ENCODE data around the gene GMPPA. TPM values are rescaled to one million over a fixed set of nuclear protein-coding genes. Genes with fewer than 3 reads are reported as not detected.

The GMPPA gene
- total and polyA plus RNA-seq, 9 of the 15 experiments (the other 6 are each of a cell fraction or from before 2014, with no cell fraction given) = 7.0 to 101 (median 66.7) TPM

DNA sequence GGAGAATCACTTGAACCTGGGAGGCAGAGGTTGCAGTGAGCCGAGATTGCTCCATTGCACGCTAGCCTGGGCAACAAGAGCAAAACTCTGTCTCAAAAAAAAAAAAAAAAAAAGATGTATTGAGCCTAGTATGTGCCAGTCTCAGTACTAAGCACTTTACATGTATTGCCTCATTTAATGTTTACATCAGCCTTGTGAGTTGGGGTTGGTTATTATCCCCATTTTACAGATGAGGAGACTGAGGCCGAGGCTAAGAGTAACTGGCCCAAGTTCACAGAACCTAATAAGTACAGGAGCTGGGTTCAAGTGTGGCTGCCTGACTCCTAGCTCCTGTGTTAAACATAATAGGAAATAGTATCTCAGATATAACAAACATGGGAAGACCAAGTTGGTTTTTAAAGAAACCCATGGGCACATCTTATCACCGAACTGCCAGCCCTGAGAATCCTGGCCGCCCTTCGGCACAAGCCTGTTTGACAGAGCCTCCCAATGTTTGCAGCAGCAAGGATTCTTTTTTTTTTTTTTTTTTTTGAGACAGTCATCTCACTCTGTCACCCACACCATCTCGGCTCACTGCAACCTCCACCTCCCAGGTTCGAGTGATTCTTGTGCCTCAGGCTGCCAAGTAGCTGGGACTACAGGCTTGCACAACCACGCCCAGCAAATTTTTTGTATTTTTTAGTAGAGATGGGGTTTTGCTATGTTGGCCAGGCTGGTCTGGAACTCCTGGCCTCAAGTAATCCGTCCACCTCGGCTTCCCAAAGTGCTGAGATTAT lies 24.2 kb upstream of the GMPPA start (continued):
- no peak for TF ChIP-seq THRB (CRISPR knock-in tag; conservative IDR thresholded peaks at IDR 0.05)
- no peak for TF ChIP-seq ZNF778 (CRISPR knock-in tag; IDR thresholded peaks at IDR 0.05)
- TF ChIP-seq JUN (IDR thresholded peaks at IDR 0.05; ENCODE audit: borderline replicate concordance, low read depth, low read length) = no peak
- TF ChIP-seq JUN (CRISPR knock-in tag; IDR thresholded peaks at IDR 0.05; ENCODE audit: borderline replicate concordance) = no peak
- no peak for TF ChIP-seq ZNF766 (CRISPR knock-in tag; conservative IDR thresholded peaks at IDR 0.05)
- TF ChIP-seq MCM7 (IDR thresholded peaks at IDR 0.05) = no peak
- TF ChIP-seq CBX1 (IDR thresholded peaks at IDR 0.05; ENCODE audit: low read depth) = peak; percentile 47; the same call in 1 of the 2 replicates
- no peak for TF ChIP-seq NONO (IDR thresholded peaks at IDR 0.05; ENCODE audit: low read depth in 2 of 2, low read length in 1 of 2)
- TF ChIP-seq KHSRP (IDR thresholded peaks at IDR 0.05) = no peak
- TF ChIP-seq RBM25 (IDR thresholded peaks at IDR 0.05; ENCODE audit: low read depth, low read length, severe bottlenecking) = peak; percentile 99
- TF ChIP-seq MCM2 (IDR thresholded peaks at IDR 0.05; ENCODE audit: low read depth) = no peak
- TF ChIP-seq PREB (CRISPR knock-in tag; IDR thresholded peaks at IDR 0.05) = no peak
- no peak for TF ChIP-seq ID3 (CRISPR knock-in tag; IDR thresholded peaks at IDR 0.05)
- TF ChIP-seq ID3 (tag; IDR thresholded peaks at IDR 0.05) = no peak
- TF ChIP-seq HDAC2 (IDR thresholded peaks at IDR 0.05) = peak; percentile 62; the same call in 1 of the 2 replicates
- TF ChIP-seq GATAD2B (IDR thresholded peaks at IDR 0.05; ENCODE audit: borderline replicate concordance) = no peak
- TF ChIP-seq NFATC3 (IDR thresholded peaks at IDR 0.05) = no peak
- peak in 1 of 2 experiments; percentile 52; a peak in 1 of 4 replicates for TF ChIP-seq HDAC1 (IDR thresholded peaks at IDR 0.05)
- no peak for TF ChIP-seq HSF4 (CRISPR knock-in tag; IDR thresholded peaks at IDR 0.05; ENCODE audit: borderline replicate concordance)
- TF ChIP-seq ZBTB43 (CRISPR knock-in tag; IDR thresholded peaks at IDR 0.05) = no peak
- TF ChIP-seq NFRKB (IDR thresholded peaks at IDR 0.05; ENCODE audit: low read depth) = no peak
- TF ChIP-seq MEF2A (IDR thresholded peaks at IDR 0.05; ENCODE audit: control insufficient read depth, low read depth, low read length) = no peak
- no peak for TF ChIP-seq IRF2 (CRISPR knock-in tag; IDR thresholded peaks at IDR 0.05)
- TF ChIP-seq CC2D1A (IDR thresholded peaks at IDR 0.05) = no peak
- TF ChIP-seq, protein P1, sequence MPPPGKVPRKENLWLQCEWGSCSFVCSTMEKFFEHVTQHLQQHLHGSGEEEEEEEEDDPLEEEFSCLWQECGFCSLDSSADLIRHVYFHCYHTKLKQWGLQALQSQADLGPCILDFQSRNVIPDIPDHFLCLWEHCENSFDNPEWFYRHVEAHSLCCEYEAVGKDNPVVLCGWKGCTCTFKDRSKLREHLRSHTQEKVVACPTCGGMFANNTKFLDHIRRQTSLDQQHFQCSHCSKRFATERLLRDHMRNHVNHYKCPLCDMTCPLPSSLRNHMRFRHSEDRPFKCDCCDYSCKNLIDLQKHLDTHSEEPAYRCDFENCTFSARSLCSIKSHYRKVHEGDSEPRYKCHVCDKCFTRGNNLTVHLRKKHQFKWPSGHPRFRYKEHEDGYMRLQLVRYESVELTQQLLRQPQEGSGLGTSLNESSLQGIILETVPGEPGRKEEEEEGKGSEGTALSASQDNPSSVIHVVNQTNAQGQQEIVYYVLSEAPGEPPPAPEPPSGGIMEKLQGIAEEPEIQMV (tag; conservative IDR thresholded peaks at IDR 0.05; ENCODE audit: low read depth) = no peak

All from K562 (cell line).